Central memory CD8-positive, alpha-beta T cell (primary cell): ENCODE measurements around the gene ITIH2.
"Not testable (repeated sequence)": the region's sequence is repeated elsewhere in the genome, so short reads cannot be mapped to it uniquely, and the experiment has no call there.

Experiments used
- ATAC-seq: fragments of 150-1000 bp; cut with Tn5 transposase; replicated peaks from 2 replicates; pipeline ENCODE4 v1.10.0; 2022; ENCODE audit warnings: mild to moderate bottlenecking, moderate FRiP score, moderate number of reproducible peaks; ENCODE audit not compliant: poor library complexity, severe bottlenecking; ENCODE audit errors: extremely low read depth
- DNase-seq, 2 donors: peaks; one replicate each; pipeline ENCODE4 v3.0.0; 2021; ENCODE audit warnings: low spot score in 2 of 2
- H3K27ac Mint-ChIP-seq: one replicate; pipeline ENCODE4 v1.8.0; 2022; ENCODE audit warnings: low read depth, mild to moderate bottlenecking, moderate library complexity, mixed read lengths
- H3K27me3 Mint-ChIP-seq: one replicate; pipeline ENCODE4 v1.8.0; 2022; ENCODE audit warnings: mixed read lengths
- H3K36me3 Mint-ChIP-seq: one replicate; pipeline ENCODE4 v1.8.0; 2022; ENCODE audit warnings: mild to moderate bottlenecking, moderate library complexity, mixed read lengths; ENCODE audit not compliant: insufficient read depth
- H3K4me1 Mint-ChIP-seq: one replicate; pipeline ENCODE4 v1.8.0; 2022; ENCODE audit warnings: mixed read lengths
- H3K4me3 Mint-ChIP-seq: one replicate; pipeline ENCODE4 v1.8.0; 2022; ENCODE audit warnings: mild to moderate bottlenecking, moderate library complexity, mixed read lengths
- H3K9me3 Mint-ChIP-seq: one replicate; pipeline ENCODE4 v1.8.0; 2022; ENCODE audit warnings: mixed read lengths

The ITIH2 gene

DNA sequence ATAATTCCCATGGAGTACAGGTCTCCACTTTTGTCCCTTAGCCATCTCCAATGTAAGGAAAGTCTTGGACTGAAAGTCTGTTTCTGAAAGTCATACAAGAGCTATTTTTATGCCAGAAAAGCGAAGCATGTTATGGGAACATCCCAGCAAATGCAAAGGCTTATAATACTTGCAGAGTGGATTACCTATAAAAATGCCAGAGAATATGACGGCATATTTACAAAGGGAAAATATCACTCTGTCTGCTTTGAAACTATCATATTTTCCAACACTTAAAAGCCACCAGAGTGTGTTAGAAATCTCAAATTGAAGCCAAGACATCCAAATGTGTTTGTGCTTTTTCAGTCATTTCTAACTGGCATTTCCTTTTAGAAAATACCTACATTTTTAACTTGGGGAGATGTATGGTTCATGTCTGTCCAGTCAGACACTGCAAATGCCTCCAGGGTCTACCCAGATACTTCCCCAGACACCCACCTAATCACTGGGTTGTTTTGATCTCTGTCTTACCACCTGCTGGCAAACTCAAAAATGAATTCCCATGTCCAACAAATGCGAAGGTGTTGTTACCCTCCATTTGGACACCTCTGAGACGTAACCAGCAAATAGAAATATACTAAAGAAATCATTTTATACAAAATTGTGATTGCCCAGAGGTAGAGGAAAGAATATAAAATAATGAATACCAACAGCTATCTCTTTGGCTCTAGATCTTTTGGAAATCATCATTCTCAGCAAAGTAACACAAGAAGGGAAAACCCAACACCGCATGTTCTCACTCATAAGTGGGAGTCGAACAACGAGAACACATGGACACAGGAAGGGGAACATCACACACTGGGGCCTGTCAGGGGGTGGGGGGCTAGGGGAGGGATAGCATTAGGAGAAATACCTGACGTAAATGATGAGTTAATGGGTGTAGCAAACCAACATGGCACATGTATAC is 1.2 kb downstream of the ITIH2 start:
- H3K27ac Mint-ChIP-seq, result no peak overlapping the region
- ATAC-seq (no peak), DNase-seq (no peak)
- H3K36me3 Mint-ChIP-seq, result no peaks in the 10 kb centered on the region
- H3K4me3 Mint-ChIP-seq, result no peak overlapping the region
- peaks cover 81% of the 10 kb centered on the region for H3K27me3 Mint-ChIP-seq
- H3K4me1 Mint-ChIP-seq, result no peaks in the 10 kb centered on the region
- H3K9me3 Mint-ChIP-seq, result no peaks in the 10 kb centered on the region

DNA sequence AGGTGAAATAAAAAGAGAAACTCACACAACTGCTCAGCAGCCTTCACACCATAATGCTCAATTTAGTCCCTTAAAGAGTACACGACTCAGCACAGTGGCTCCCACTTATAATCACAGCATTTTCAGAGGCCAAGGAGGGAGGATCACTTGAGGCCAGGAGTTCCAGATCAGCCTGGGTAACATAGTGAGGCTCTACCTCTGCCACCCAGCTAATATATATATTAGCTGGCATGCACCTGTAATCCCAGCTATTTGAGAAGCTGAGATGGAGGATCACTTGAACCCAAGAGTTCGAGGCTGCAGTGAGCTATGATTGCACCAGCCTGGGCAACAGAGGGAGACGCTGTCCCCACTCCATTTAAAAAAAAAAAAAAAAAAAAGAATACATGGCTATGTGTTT is 2.2 kb downstream of the ITIH2 start:
- DNase-seq, result no peak
- no peaks in the 10 kb centered on the region for H3K9me3 Mint-ChIP-seq
- H3K4me3 Mint-ChIP-seq, result no peak overlapping the region
- no peaks in the 10 kb centered on the region for H3K4me1 Mint-ChIP-seq
- H3K27me3 Mint-ChIP-seq, result peaks cover 73% of the 10 kb centered on the region
- ATAC-seq, result no peak
- no peak overlapping the region for H3K27ac Mint-ChIP-seq
- no peaks in the 10 kb centered on the region for H3K36me3 Mint-ChIP-seq

DNA sequence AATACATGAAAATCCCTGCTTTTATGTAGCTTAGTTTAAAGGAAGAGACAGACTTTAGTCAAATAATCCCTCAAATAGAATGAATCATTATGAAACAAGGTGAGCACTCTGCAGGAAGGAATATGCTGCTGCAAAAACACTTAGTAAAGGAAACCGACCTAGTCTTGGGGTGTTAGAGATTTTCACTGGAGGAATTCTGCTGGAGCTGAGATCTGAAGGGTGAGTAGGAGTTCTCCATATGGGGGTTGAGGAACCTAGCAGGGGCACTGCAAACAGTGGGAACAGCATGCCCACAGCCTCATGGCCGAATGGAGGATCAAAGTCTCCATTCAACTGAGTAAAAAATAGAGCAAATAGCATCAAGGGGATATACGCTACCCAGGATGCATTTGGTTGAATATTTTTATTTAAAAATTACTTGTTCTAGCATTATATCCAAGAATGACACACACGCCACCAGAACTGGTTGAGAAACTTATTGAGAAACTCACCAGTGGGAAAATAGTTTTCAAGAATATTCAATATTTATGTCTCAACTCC is 3.5 kb downstream of the ITIH2 start:
- Mint-ChIP-seq H3K27me3 (peaks cover 74% of the 10 kb centered on the region), H3K9me3 (no peaks in the 10 kb centered on the region), H3K4me3 (no peak overlapping the region), H3K27ac (no peak overlapping the region), H3K36me3 (no peaks in the 10 kb centered on the region), H3K4me1 (no peaks in the 10 kb centered on the region)
- no peak for ATAC-seq
- no peak for DNase-seq

- no peaks in the 10 kb centered on the region for H3K9me3 Mint-ChIP-seq
- no peak overlapping the region for H3K27ac Mint-ChIP-seq
- H3K27me3 Mint-ChIP-seq, result peaks cover 74% of the 10 kb centered on the region
- DNase-seq, result no peak
- no peak overlapping the region for H3K4me3 Mint-ChIP-seq
- ATAC-seq, result no peak
- H3K36me3 Mint-ChIP-seq, result no peaks in the 10 kb centered on the region
- no peaks in the 10 kb centered on the region for H3K4me1 Mint-ChIP-seq
Measured at GRCh38 chr10:7707102-7707501, 4.0 kb downstream of the ITIH2 start.

DNA sequence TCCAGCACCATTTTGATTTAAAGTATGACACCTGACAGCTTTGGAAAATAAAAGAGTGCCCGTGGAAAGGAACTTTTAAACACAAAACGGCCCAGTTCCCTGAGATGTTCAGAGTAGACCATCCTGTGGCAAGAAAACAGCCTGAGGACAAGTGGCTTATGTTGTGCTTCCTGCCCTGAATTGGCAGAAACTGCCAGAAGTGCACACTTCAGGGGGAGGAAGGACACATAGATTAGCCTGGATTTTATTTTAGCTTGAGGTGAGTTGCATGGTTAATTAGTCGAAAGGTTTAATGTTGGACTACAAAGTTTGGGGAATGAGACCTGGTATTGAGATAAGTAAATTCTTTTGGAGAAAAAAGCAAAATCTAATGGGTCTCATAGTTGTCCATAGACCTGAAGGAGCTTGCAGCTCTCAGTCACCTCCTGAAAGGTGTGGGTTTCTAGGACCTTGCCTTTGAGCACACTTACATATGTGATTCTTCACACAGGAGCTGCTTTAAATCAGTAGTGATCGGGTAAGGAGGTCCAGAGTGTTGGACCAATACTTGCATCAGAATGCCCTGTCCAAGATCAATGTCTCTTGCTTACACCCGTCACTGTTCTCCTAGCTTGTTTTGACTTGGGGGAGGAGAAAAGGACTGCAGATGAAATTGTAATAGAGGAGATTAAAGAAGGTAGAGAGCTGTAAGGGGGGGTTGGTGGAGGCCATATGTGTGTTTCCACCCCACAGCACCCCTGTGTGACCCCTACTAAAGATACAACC is 4.9 kb downstream of the ITIH2 start:
- Mint-ChIP-seq H3K4me3 (no peak overlapping the region), H3K36me3 (no peaks in the 10 kb centered on the region), H3K9me3 (no peaks in the 10 kb centered on the region), H3K27me3 (peaks cover 74% of the 10 kb centered on the region), H3K27ac (no peak overlapping the region), H3K4me1 (no peaks in the 10 kb centered on the region)
- no peak for ATAC-seq
- DNase-seq, result no peak

DNA sequence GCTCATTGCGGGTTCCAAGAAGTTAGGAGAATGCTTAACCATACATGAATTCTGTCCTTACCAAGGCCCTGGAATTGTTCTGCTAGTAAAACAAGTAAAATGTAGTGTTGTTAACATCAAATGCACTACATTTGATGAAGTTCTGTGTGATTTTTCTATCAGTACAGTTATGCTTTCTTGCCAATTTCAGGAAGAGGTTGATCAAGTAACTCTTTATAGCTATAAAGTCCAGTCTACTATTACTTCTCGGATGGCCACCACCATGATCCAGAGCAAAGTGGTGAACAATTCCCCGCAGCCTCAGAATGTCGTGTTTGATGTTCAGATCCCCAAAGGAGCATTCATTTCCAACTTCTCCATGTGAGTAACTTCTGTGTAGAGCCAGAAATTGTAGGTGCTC is 5.7 kb downstream of the ITIH2 start:
- H3K4me1 Mint-ChIP-seq, result no peaks in the 10 kb centered on the region
- peaks cover 71% of the 10 kb centered on the region for H3K27me3 Mint-ChIP-seq
- ATAC-seq (no peak), DNase-seq (no peak)
- no peaks in the 10 kb centered on the region for H3K36me3 Mint-ChIP-seq
- no peak overlapping the region for H3K4me3 Mint-ChIP-seq
- H3K27ac Mint-ChIP-seq, result no peak overlapping the region
- H3K9me3 Mint-ChIP-seq, result no peaks in the 10 kb centered on the region

DNA sequence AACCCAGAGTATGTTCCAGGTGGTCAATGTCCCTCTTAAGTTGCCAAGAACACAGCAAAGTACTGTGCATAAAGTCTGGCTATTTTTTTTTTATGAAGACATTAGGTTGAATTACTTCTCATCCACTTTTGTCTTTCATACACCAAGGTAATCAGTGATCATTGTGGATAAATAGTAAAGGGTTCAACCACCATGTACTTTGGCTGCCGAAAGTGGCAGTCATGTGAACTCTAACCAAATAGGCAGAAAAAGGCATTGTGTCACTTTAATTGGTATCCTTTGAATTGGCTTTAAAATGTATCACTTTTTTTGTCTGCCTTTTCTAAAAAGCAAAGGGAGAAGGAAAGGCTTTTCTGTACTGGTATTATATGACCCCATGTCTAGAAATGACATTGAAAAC is 7.3 kb downstream of the ITIH2 start:
- Mint-ChIP-seq H3K36me3 (no peaks in the 10 kb centered on the region), H3K27ac (no peak overlapping the region), H3K9me3 (no peaks in the 10 kb centered on the region), H3K4me1 (no peaks in the 10 kb centered on the region), H3K4me3 (no peak overlapping the region), H3K27me3 (peaks cover 71% of the 10 kb centered on the region)
- DNase-seq, result no peak
- no peak for ATAC-seq

GRCh38 chr10:7711075-7711474 is 8.0 kb downstream of the ITIH2 start:
- not testable (repeated sequence) for H3K36me3 Mint-ChIP-seq, H3K9me3 Mint-ChIP-seq, DNase-seq, H3K27ac Mint-ChIP-seq, H3K4me1 Mint-ChIP-seq, H3K4me3 Mint-ChIP-seq, ATAC-seq
- peaks cover 71% of the 10 kb centered on the region for H3K27me3 Mint-ChIP-seq

DNA sequence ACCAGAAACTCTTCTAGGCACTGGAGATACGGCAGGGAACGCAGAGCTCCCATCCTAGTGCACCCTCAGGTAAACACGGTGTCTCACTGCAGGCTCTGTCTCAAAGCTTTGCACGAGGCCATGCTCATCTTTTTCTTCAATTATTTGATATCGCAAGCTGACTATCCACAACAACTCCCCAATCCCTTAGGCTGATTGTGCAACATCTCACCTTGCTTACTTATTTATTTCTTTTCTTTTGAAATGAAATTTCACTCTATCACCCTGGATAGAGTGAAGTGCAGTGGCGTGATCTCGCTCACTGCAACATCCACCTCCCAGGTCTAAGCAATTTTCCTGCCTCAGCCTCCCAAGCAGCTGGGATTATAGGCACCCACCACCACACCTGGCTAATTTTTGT is 12.4 kb downstream of the ITIH2 start:
- ATAC-seq, result no peak
- peaks cover 2% of the 10 kb centered on the region for H3K36me3 Mint-ChIP-seq
- no peak overlapping the region for H3K4me3 Mint-ChIP-seq
- DNase-seq, result no peak
- H3K4me1 Mint-ChIP-seq, result peaks cover 5% of the 10 kb centered on the region
- H3K27ac Mint-ChIP-seq, result no peak overlapping the region
- no peaks in the 10 kb centered on the region for H3K9me3 Mint-ChIP-seq
- H3K27me3 Mint-ChIP-seq, result peaks cover 79% of the 10 kb centered on the region

DNA sequence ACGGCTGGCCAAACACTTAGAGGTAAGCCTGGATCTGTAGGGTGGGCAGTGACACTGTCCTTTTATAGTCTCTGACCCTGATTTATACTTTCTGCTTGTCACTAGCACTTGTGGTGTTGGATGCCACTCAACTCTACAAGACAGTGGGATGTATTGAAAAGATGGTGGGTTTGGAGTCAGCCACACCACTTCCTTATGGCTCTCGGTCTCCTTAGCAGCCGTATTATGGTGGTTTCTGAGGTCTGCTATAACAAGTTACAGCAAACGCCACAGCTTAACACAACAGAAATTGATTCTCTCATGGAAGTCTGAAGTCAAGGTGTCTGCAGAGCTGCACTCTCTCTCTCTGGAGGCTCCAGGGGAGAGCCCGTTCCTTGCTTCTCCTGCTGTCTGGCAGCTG is 14.7 kb downstream of the ITIH2 start:
- no peak for DNase-seq
- Mint-ChIP-seq H3K27me3 (peaks cover 64% of the 10 kb centered on the region), H3K4me1 (peaks cover 5% of the 10 kb centered on the region), H3K27ac (no peak overlapping the region), H3K9me3 (no peaks in the 10 kb centered on the region), H3K36me3 (peaks cover 2% of the 10 kb centered on the region), H3K4me3 (no peak overlapping the region)
- ATAC-seq, result no peak

GRCh38 chr10:7718685-7719084 is 15.6 kb downstream of the ITIH2 start:
- Mint-ChIP-seq H3K4me1 (peaks cover 5% of the 10 kb centered on the region), H3K9me3 (no peaks in the 10 kb centered on the region), H3K27ac (no peak overlapping the region), H3K36me3 (peaks cover 2% of the 10 kb centered on the region), H3K4me3 (no peak overlapping the region), H3K27me3 (peaks cover 66% of the 10 kb centered on the region)
- no peak for ATAC-seq
- no peak for DNase-seq

DNA sequence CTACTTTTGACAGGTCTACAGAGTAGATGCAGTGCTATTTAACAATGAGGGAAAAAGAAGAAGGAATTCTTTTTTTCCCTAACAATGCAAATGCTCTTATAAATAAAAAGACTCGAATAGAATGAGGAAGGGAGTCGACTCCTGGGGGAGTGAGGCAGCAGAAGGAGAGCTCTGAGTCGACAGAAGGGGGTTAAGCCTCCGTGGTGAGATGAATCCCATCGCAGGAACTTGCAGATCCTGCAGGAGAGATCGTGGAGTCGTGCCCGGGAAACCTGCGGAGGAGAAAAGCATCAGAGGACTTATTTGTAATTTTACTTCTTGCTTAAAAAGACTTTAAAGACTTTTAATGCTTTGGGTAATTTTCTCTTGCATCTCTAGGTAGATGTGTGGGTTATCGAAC is 17.4 kb downstream of the ITIH2 start:
- Mint-ChIP-seq H3K27ac (no peak overlapping the region), H3K9me3 (no peaks in the 10 kb centered on the region), H3K36me3 (peaks cover 2% of the 10 kb centered on the region), H3K27me3 (peaks cover 54% of the 10 kb centered on the region), H3K4me1 (peaks cover 5% of the 10 kb centered on the region), H3K4me3 (no peak overlapping the region)
- ATAC-seq, result no peak
- DNase-seq, result no peak
